ENCODE measurements around the gene PBRM1.

DNA sequence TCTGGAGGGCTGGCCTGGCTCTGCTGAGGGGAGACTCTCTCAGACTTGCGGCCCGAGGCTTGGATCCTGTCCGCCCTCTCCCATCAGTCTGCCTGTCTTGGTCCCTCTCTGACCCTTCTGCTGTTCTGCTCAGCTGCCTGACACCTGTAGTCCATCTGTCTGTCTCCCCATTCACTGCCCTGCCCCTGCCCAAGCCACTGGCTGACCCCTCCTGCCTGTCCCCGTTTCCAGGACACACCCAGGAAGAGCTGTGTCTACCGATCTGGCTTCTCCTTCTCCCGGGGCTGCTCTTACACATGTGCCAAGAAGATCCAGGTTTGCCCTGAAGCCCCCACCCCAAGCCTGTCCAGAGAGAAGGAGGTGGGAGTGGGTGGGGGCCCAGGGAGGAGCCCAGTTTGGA lies 170.5 kb downstream of the PBRM1 start:
- TF ChIP-seq EZH2 (IDR thresholded peaks at IDR 0.05) (no peak), POLR2AphosphoS5 (IDR thresholded peaks at IDR 0.05; ENCODE audit: borderline replicate concordance, low read depth, low read length) (no peak)

Measured in SK-N-MC (cell line).